ENCODE results near the gene SMG9. TPM values are rescaled to one million over a fixed set of nuclear protein-coding genes. Genes with fewer than 3 reads are reported as not detected.
A peak's percentile ranks its signal among the peaks of the same experiment; 100 is the strongest.

The SMG9 gene, protein sequence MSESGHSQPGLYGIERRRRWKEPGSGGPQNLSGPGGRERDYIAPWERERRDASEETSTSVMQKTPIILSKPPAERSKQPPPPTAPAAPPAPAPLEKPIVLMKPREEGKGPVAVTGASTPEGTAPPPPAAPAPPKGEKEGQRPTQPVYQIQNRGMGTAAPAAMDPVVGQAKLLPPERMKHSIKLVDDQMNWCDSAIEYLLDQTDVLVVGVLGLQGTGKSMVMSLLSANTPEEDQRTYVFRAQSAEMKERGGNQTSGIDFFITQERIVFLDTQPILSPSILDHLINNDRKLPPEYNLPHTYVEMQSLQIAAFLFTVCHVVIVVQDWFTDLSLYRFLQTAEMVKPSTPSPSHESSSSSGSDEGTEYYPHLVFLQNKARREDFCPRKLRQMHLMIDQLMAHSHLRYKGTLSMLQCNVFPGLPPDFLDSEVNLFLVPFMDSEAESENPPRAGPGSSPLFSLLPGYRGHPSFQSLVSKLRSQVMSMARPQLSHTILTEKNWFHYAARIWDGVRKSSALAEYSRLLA
- total RNA-seq, result 100 to 1,000 TPM in 1 of 2 donors, 10 to 100 TPM in 1; 62.8 to 145 TPM

DNA sequence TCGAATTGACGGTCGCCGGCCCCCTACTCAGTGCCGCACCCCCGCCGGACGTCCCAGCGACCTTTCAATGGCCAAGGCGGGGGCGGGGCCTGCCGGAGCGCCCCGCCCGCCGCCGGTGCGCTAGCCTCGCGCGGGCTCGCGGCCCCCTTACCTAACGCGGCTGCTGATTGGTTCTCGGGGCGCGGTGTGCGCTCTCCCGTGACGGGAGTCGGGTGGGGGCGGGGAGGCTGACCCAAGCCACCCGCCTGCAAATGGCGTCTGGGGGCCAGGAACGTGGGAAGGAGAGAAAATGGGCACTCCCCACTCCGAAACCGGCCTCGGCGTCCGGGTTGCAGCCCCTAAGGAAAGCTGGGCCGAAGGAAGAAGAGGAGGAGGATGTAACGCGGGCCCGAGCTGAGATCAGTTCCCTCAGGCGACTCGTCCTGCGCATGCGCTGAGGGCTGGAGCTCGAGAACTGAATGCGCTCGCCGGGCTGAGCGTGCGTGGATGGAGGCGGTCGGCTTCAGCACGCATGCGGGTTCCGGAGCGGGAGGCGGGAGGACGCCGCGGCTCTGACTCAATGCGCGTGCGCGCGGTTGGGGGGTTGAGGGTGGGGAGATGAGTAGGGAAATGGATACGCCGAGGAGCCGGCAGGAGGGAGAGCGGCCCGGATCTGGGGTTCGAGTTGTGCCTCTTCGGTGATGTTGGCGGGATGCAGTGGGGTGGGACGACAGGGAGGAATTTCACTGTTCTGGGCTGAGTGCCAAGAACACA lies at the start of gene SMG9:
SMG9 (minus strand) TSS at position 460 of the 753 bp plus-strand sequence. CDS start 4,221 bp downstream, outside the sequence.
- H3K9me3 Mint-ChIP-seq, result no peaks in the 10 kb centered on the region
- peak; percentile 70 to 85 for ATAC-seq
- DNase-seq (ENCODE audit: low spot score in 2 of 2), result peak; percentile 98 to 99
- H3K36me3 Mint-ChIP-seq, result peaks cover 39 to 66% of the 10 kb centered on the region in 2 donors
- peak within 1 kb of the TSS; percentile 99 to 100 for H3K27ac Mint-ChIP-seq

- H3K27ac Mint-ChIP-seq, result no peak overlapping the region
- no peak for ATAC-seq
- DNase-seq (ENCODE audit: low spot score in 2 of 2), result no peak
- H3K9me3 Mint-ChIP-seq, result no peaks in the 10 kb centered on the region
- H3K36me3 Mint-ChIP-seq, result no peaks in the 10 kb centered on the region
Measured at GRCh38 chr19:43804432-43804831, 49.7 kb upstream of the SMG9 start.

DNA sequence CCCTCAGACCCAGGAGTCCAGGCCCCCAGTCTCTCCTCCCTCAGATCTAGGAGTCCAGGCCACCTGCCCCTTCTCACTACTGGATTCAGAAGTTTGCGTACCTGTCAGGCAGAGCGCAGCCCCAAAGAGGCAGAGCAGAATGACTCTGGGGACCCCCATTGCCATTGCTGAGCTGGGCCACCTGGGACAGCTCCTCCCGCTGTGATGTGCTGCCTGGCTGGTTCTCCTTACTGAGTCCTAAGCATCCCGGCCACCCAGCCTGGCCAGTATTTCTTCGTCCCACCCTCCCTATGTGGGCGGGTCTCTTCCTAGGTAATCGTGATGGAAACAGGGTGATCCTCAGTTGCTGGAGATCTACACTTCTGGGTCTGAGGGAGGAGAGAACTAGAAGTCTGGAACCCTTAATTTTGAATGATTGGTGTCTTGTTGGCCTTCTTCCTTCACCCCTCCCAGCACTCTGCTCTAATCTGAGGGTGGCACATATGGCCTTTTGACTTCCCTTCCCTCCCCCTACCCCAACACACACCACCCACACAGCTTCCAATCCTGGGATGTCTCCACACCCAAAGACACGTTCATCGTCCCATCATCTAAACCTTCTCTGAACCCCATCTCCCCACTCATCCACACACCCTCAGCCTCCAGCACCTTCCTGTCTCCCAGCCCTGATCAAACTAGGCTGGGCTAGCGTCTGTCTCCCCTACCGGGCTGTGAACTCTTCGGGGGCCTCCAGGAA lies 47.6 kb upstream of the SMG9 start, which contains the start of gene LYPD5:
LYPD5 (minus strand) TSS at position 232 of the 736 bp plus-strand sequence; CDS start at position 165, 67 bp downstream.
- Mint-ChIP-seq H3K9me3 (no peaks in the 10 kb centered on the region), H3K27ac (peak within 1 kb of the TSS in 1 of 2 donors; percentile 16)

DNA sequence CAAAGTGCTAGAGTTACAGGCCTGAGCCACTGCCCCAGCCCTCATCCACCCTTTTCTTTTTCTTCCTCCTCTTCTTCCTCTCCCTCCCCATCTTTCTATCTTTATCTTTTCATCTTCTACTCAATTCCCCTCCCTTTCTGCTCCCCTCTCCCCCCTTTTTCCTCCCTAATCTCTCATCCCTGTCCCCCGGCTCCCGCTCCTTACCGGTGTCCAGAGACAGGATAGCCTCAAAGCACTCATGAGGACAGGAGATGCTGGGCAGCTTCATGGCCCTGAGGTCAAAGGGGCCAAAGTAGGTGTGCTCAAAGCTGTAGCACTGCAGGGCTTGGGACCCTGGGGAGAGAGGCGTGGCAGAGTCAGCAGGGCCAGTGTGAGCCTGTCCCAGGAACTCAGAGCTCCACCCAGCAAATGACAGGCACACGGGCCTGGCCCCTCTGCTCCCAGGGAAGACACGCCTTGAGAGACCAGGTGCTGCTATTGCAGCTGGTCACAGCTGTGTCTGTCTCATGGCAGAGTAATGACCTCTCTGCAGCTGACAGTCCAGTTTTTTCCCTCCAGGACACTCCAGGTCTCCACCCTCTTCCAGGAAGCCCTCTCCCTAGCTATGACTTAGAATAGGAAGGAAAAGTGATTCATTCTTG lies 44.9 kb upstream of the SMG9 start:
- peaks cover 0 to 5% of the 10 kb centered on the region in 2 donors for H3K9me3 Mint-ChIP-seq
- DNase-seq (ENCODE audit: low spot score in 2 of 2) (no peak), ATAC-seq (no peak)
- no peak overlapping the region for H3K27ac Mint-ChIP-seq
- peaks cover 5 to 12% of the 10 kb centered on the region in 2 donors for H3K36me3 Mint-ChIP-seq

More for the DNA sequence above, 47.6 kb upstream of the SMG9 start, which contains the start of gene LYPD5:
- DNase-seq (ENCODE audit: low spot score in 2 of 2) (no peak), ATAC-seq (no peak)
- peaks cover 0 to 7% of the 10 kb centered on the region in 2 donors for H3K36me3 Mint-ChIP-seq

DNA sequence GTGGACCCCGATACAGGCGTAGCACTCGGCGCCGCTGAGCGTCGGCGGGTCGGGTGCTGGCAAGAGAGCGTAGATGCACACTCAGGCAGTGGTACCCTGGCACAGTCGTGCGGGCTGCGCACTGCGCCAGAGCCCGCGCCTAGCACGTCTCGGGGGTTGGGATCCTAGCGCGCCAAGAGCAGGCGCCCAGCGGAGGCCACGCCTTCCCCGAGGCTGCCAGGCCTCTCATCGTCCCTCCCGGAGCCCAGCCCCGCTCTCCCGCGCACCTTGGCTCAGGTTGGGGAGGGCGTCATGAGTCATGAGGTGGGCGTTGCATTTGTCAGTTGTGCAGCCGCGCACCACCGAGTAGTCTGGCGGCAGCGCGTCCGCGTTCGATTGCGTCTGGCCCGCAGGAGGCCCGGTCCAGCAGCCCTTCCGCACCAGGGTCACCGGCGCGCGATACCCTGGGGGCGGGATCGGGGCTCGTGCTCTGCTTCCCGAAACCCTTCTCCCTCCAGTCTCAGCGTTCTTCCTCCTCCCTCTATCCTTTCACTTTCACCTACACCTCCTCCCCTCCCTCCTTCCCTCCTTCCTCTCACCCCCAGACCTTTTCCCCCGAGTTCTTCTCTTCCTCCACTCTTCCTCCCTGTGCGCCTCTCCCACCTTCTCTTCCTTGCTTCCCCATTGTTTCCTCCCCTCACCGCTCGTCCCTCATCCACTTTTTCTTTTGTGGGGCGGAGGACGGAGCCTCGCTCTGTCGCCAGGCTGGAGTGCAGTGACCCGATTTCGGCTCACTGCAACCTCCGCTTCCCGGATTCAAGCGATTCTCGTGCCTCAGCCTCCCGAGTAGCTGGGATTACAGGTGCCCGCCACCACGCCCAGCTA lies 44.0 kb upstream of the SMG9 start:
- DNase-seq (ENCODE audit: low spot score in 2 of 2) (peak; percentile 64 to 69), ATAC-seq (peak; percentile 90 to 94)
- Mint-ChIP-seq H3K36me3 (peaks cover 5 to 12% of the 10 kb centered on the region in 2 donors), H3K9me3 (peaks cover 0 to 5% of the 10 kb centered on the region in 2 donors), H3K27ac (peak overlapping the region; percentile 54 to 80)

DNA sequence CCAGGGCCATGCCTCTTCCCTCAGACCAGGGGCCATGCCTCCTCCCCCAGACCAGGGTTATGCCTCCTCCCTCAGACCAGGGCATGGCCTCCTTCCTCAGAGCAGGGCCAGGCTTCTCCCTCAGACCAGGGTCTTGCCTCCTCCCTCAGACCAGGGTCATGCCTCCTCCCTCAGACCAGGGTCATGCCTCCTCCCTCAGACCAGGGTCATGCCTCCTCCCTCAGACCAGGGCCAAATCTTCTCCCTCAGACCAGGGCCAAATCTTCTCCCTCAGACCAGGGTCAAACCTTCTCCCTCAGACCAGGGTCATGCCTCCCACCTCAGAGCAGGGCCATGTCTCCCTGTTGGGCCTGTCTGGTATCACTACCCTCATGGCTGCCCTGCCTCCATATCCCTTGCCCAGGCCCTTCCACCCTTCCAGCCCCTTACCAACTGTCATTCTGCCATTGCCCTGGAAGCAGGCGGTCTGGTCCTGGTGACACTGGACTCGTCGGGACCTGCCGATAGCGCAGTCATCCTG lies 43.3 kb upstream of the SMG9 start:
- peaks cover 5 to 12% of the 10 kb centered on the region in 2 donors for H3K36me3 Mint-ChIP-seq
- H3K9me3 Mint-ChIP-seq, result peaks cover 0 to 5% of the 10 kb centered on the region in 2 donors
- DNase-seq (ENCODE audit: low spot score in 2 of 2), result no peak
- ATAC-seq, result peak; percentile 14 to 20
- peak overlapping the region in 1 of 2 donors; percentile 80 for H3K27ac Mint-ChIP-seq

- Mint-ChIP-seq H3K36me3 (peaks cover 5 to 12% of the 10 kb centered on the region in 2 donors), H3K9me3 (peaks cover 0 to 5% of the 10 kb centered on the region in 2 donors), H3K27ac (no peak overlapping the region)
- ATAC-seq, result no peak
- DNase-seq (ENCODE audit: low spot score in 2 of 2), result no peak
Measured at GRCh38 chr19:43797556-43797955, 42.8 kb upstream of the SMG9 start.

DNA sequence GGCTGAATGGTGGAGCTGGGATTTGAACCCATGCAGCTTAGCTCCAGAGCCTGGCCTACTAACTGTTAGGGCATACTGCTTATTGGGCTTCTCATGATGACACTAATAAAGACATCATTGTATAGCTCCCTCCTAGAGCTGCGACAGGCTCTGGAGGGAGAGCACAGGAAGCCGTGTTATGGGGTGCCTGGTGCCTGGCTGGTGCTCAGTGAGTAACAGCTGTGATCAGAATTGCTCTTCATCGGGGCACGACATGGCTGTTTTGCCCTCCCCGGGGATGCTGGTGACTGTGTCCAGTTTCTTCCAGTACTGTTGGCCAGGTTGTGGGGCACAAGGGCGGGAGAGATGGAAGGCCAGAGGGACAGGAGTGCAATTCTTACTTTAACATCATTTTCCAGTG lies 42.4 kb upstream of the SMG9 start:
- Mint-ChIP-seq H3K36me3 (peaks cover 5 to 12% of the 10 kb centered on the region in 2 donors), H3K9me3 (peaks cover 0 to 5% of the 10 kb centered on the region in 2 donors), H3K27ac (no peak overlapping the region)
- ATAC-seq (no peak), DNase-seq (ENCODE audit: low spot score in 2 of 2) (no peak)

GRCh38 chr19:43790587-43790986 lies 35.8 kb upstream of the SMG9 start:
- DNase-seq (ENCODE audit: low spot score in 2 of 2) (no peak), ATAC-seq (no peak)
- Mint-ChIP-seq H3K27ac (no peak overlapping the region), H3K9me3 (no peaks in the 10 kb centered on the region), H3K36me3 (no peaks in the 10 kb centered on the region)

- no peak for DNase-seq (ENCODE audit: low spot score in 2 of 2)
- ATAC-seq, result no peak
- no peaks in the 10 kb centered on the region for H3K9me3 Mint-ChIP-seq
- H3K36me3 Mint-ChIP-seq, result no peaks in the 10 kb centered on the region
- H3K27ac Mint-ChIP-seq, result no peak overlapping the region
Measured at GRCh38 chr19:43789029-43789428, 34.3 kb upstream of the SMG9 start.

- Mint-ChIP-seq H3K27ac (no peak overlapping the region), H3K9me3 (peaks cover 0 to 5% of the 10 kb centered on the region in 2 donors), H3K36me3 (peaks cover 0 to 6% of the 10 kb centered on the region in 2 donors)
- ATAC-seq (no peak), DNase-seq (ENCODE audit: low spot score in 2 of 2) (no peak)
Measured at GRCh38 chr19:43786665-43787064, 31.9 kb upstream of the SMG9 start.

DNA sequence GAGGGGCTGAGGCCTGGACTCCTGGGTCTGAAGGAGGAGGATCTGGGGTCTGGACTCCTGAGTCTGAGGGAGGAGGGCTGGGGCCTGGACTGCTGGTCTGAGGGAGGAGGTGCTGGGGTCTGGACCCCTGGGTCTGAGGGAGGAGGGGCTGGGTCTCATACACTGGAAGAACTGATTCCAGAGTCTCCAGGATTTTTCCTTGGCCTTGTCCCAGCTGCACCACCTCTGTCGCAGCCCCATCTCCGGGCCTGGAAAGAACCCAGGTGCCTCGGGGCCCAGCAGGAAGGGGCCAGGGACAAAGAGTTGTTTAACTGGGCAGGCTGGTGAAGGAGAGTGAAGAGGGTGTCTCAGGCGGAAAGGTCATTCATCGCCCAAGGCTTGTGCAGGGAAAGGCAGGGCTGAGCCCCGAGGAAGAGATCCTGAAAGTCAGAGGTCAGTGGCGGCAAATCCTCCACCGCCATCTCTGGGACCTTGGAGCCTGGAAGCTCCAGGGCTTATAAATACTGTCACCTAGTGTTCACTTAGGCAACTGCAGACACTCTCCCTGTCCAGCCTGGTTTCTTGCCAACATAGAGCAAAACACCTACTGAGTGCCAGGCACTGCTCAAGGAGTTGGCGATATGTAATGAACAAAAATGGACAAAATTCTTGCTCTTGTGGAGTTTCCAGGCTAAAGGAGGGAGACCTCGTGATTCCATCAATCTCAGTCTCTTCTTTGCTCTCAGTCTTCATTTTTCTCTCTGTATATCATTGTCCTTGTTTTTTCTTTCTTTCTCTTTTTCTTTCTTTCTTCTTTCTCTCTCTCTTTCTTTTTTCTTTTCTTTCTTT lies 30.4 kb upstream of the SMG9 start:
- peak in 1 of 2 donors; percentile 5 for ATAC-seq
- H3K36me3 Mint-ChIP-seq, result peaks cover 0 to 6% of the 10 kb centered on the region in 2 donors
- peak overlapping the region; percentile 75 to 94 for H3K27ac Mint-ChIP-seq
- DNase-seq (ENCODE audit: low spot score in 2 of 2), result peak in 1 of 2 donors; percentile 66
- peaks cover 0 to 5% of the 10 kb centered on the region in 2 donors for H3K9me3 Mint-ChIP-seq

DNA sequence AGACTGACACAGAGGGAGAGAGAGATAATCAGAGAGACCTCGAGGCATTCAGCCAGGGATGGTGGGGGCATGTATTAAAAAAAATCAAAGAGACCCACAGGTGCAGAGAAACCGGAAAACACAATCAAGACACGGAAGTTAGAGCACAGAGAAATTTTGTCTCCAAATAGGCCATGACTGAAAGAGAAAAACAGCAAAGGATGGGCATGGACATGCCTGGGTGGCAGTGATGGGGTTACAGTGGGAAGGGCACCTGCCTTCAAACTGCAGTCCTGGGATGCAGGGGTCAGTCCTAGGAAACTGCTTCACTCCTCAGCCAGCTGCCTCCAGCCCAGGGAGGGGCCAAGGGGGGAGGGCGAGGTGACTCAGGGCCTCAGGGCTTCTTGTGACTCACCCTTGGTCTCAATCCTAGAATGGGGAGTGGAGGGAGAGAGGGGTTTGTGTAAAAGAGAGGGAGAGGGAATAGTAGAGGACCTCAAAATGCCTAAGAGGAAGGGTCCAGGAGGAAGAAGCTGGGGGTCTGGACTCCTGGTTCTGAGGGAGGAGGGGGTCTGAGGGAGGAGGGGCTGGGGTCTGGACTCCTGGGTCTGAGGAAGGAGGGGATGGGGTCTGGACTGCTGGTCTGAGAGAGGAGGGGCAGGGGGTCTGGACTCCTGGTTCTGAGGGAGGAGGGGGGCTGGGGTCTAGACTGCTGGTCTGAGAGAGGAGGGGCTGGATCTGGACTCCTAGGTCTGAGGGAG lies 29.6 kb upstream of the SMG9 start:
- peak; percentile 67 to 82 for DNase-seq (ENCODE audit: low spot score in 2 of 2)
- H3K36me3 Mint-ChIP-seq, result peaks cover 6 to 12% of the 10 kb centered on the region in 2 donors
- peaks cover 0 to 5% of the 10 kb centered on the region in 2 donors for H3K9me3 Mint-ChIP-seq
- H3K27ac Mint-ChIP-seq, result peak overlapping the region; percentile 75 to 94
- peak; percentile 36 to 56 for ATAC-seq
